IMR-90 (cell line): ENCODE measurements around the gene QSOX2. TPM values are rescaled to one million over a fixed set of nuclear protein-coding genes. Genes with fewer than 3 reads are reported as not detected.

Experiments
- ATAC-seq: fragments of 200-7000 bp; cut with Tn5 transposase; 2 replicates; pipeline ENCODE4 v1.9.1; 2020; ENCODE audit warnings: low read depth, mild to moderate bottlenecking, moderate library complexity
- BruUV-seq: library from RNA; stranded (reverse); fragments of 400-500 nt; replicated peaks from 2 replicates; lab custom pipeline; 2021; lab: Mats Ljungman, UMichigan
- CTCF ChIA-PET: fragments of 300-600 bp; formaldehyde crosslinking; extraction: SDS; loops from one replicate; lab custom pipeline; 2021; ENCODE audit warnings: antibody characterized with exemption; lab: Yijun Ruan, JAX
- POLR2A ChIA-PET: fragments of 300-600 bp; sonication (Branson Sonifier 250); formaldehyde crosslinking; loops from one replicate; lab custom pipeline; 2022; ENCODE audit warnings: antibody characterized with exemption; ENCODE audit not compliant: unreplicated experiment; lab: Charles Lee
- DNase-seq: peaks from one replicate; pipeline ENCODE4 v3.0.0; 2013
- H2AFZ ChIP-seq: replicated peaks from 2 replicates; pipeline ENCODE3; 2013; ENCODE audit warnings: low read length, mild to moderate bottlenecking; ENCODE audit not compliant: poor library complexity
- H2AK5ac ChIP-seq: 2 replicates; pipeline ENCODE4 v1.6.1; 2013; ENCODE audit warnings: low read depth, low read length, inconsistent platforms
- H2AK9ac ChIP-seq: replicated peaks from 2 replicates; pipeline ENCODE3; 2013; ENCODE audit warnings: mild to moderate bottlenecking, low read depth, low read length, moderate library complexity; ENCODE audit not compliant: poor library complexity
- H2BK120ac ChIP-seq: 2 replicates; pipeline ENCODE4 v1.6.1; 2013; ENCODE audit warnings: low read depth, low read length, inconsistent platforms
- H2BK15ac ChIP-seq: 3 replicates; pipeline ENCODE4 v1.6.1; 2013; ENCODE audit warnings: low read depth, low read length, inconsistent platforms
- H2BK20ac ChIP-seq: 2 replicates; pipeline ENCODE4 v1.6.1; 2013; ENCODE audit warnings: low read depth, mild to moderate bottlenecking, inconsistent platforms, low read length, moderate library complexity
- H2BK5ac ChIP-seq: 2 replicates; pipeline ENCODE4 v1.6.1; 2013; ENCODE audit warnings: mild to moderate bottlenecking, low read depth, low read length, inconsistent platforms; ENCODE audit not compliant: poor library complexity, severe bottlenecking
- H3K14ac ChIP-seq: replicated peaks from 2 replicates; pipeline ENCODE4 v1.6.1; 2013; ENCODE audit warnings: low read depth, low read length, inconsistent platforms
- H3K18ac ChIP-seq: 2 replicates; pipeline ENCODE4 v1.6.1; 2013; ENCODE audit warnings: low read depth, low read length, control low read depth
- H3K23ac ChIP-seq: 2 replicates; pipeline ENCODE4 v1.6.1; 2013; ENCODE audit warnings: low read depth, low read length, inconsistent platforms
- H3K27ac ChIP-seq: 2 replicates; pipeline ENCODE4 v1.5.1; 2013; ENCODE audit warnings: mild to moderate bottlenecking, control low read depth, low read length; ENCODE audit not compliant: insufficient read depth
- H3K27me3 ChIP-seq: 2 replicates; pipeline ENCODE4 v1.6.1; 2013; ENCODE audit warnings: low read length; ENCODE audit not compliant: control insufficient read depth, insufficient read depth
- H3K36me3 ChIP-seq: 2 replicates; pipeline ENCODE4 v1.6.1; 2013; ENCODE audit warnings: low read length, mixed read lengths; ENCODE audit not compliant: control insufficient read depth, insufficient read depth
- H3K4ac ChIP-seq: 2 replicates; pipeline ENCODE4 v1.6.1; 2013; ENCODE audit warnings: low read depth, low read length, inconsistent platforms
- H3K4me1 ChIP-seq: 2 replicates; pipeline ENCODE4 v1.6.1; 2013; ENCODE audit warnings: low read length, mixed read lengths; ENCODE audit not compliant: control insufficient read depth, insufficient read depth
- H3K4me2 ChIP-seq: 2 replicates; pipeline ENCODE4 v1.6.1; 2013; ENCODE audit warnings: low read depth, mild to moderate bottlenecking, control low read depth, low read length, moderate library complexity
- H3K4me3 ChIP-seq: 2 replicates; pipeline ENCODE4 v1.5.1; 2013; ENCODE audit warnings: low read depth, mild to moderate bottlenecking, control low read depth, low read length, moderate library complexity; ENCODE audit not compliant: insufficient read depth
- H3K56ac ChIP-seq: 2 replicates; pipeline ENCODE4 v1.6.1; 2013; ENCODE audit warnings: low read length, inconsistent platforms; ENCODE audit not compliant: insufficient read depth; ENCODE audit errors: extremely low read depth
- H3K79me1 ChIP-seq, 2 experiments: 2 replicates each; pipeline ENCODE4 v1.6.1; 2013; ENCODE audit warnings: low read length in 2 of 2, inconsistent platforms in 1 of 2, low read depth in 1 of 2
- H3K9ac ChIP-seq: 2 replicates; pipeline ENCODE4 v1.6.1; 2013; ENCODE audit warnings: low read depth, low read length, control low read depth
- H3K9me1 ChIP-seq: 2 replicates; pipeline ENCODE4 v1.6.1; 2013; ENCODE audit warnings: low read length, inconsistent platforms; ENCODE audit not compliant: insufficient read depth
- H3K9me3 ChIP-seq: 2 replicates; pipeline ENCODE4 v1.6.1; 2013; ENCODE audit warnings: low read length; ENCODE audit not compliant: control insufficient read depth, insufficient read depth
- H4K20me1 ChIP-seq: 2 replicates; pipeline ENCODE4 v1.6.1; 2013; ENCODE audit warnings: low read length, inconsistent platforms; ENCODE audit not compliant: insufficient read depth
- H4K5ac ChIP-seq: 2 replicates; pipeline ENCODE4 v1.6.1; 2013; ENCODE audit warnings: mild to moderate bottlenecking, low read depth, low read length, control low read depth
- H4K8ac ChIP-seq, 2 experiments: 2 replicates each; pipeline ENCODE4 v1.6.1; 2013; ENCODE audit warnings: low read depth in 2 of 2, low read length in 2 of 2, control low read depth in 1 of 2, inconsistent platforms in 1 of 2
- H4K91ac ChIP-seq: 2 replicates; pipeline ENCODE4 v1.6.1; 2013; ENCODE audit warnings: low read depth, low read length, inconsistent platforms; ENCODE audit not compliant: insufficient read depth
- BHLHE40 ChIP-seq: fragments of 150-350 bp; IDR thresholded peaks from 2 replicates; pipeline ENCODE4 v1.6.1; 2016; ENCODE audit warnings: mild to moderate bottlenecking, low read depth, low read length
- FOS ChIP-seq: fragments of 150-350 bp; IDR thresholded peaks from 2 replicates; pipeline ENCODE4 v1.6.1; 2016; ENCODE audit warnings: low read depth, low read length
- MAFK ChIP-seq: IDR thresholded peaks from 2 replicates; pipeline ENCODE4 v1.6.1; 2012; ENCODE audit warnings: low read depth, low read length, improper control_type of control experiment
- MAZ ChIP-seq: IDR thresholded peaks from 2 replicates; pipeline ENCODE4 v1.6.1; 2012; ENCODE audit warnings: low read depth, mild to moderate bottlenecking, low read length, improper control_type of control experiment, moderate library complexity, borderline replicate concordance
- MXI1 ChIP-seq: IDR thresholded peaks from 2 replicates; pipeline ENCODE4 v1.6.1; 2012; ENCODE audit warnings: low read depth, mild to moderate bottlenecking, low read length, moderate library complexity, borderline replicate concordance
- NFE2L2 ChIP-seq: fragments of 150-350 bp; IDR thresholded peaks from 2 replicates; pipeline ENCODE4 v1.6.1; 2016; ENCODE audit warnings: low read depth, mild to moderate bottlenecking, low read length
- POLR2A ChIP-seq: IDR thresholded peaks from 2 replicates; pipeline ENCODE4 v1.6.1; 2012; ENCODE audit warnings: mild to moderate bottlenecking, low read depth, low read length
- RCOR1 ChIP-seq: IDR thresholded peaks from 2 replicates; pipeline ENCODE4 v1.6.1; 2012; ENCODE audit warnings: mild to moderate bottlenecking, low read length, improper control_type of control experiment; ENCODE audit not compliant: insufficient replicate concordance
- RFX5 ChIP-seq: IDR thresholded peaks from 2 replicates; pipeline ENCODE4 v1.8.0; 2012; ENCODE audit warnings: low read depth, mild to moderate bottlenecking, low read length, moderate library complexity
- SMC3 ChIP-seq: fragments of 150-350 bp; IDR thresholded peaks from 2 replicates; pipeline ENCODE4 v1.6.1; 2016; ENCODE audit warnings: low read depth, mild to moderate bottlenecking, antibody characterized with exemption, low read length, moderate library complexity
- WGBS, 2 experiments: methylation state at CpG; one replicate each; pipeline versions ENCODE4 v1.1.5 to v1.1.7; 2013; ENCODE audit warnings: missing lambda C conversion rate in 2 of 2; ENCODE audit not compliant: insufficient read length in 1 of 2; ENCODE audit errors: extremely low coverage in 2 of 2; 5-methylcytosine and 5-hydroxymethylcytosine counted together
- dilution Hi-C: fragments of 300-500 bp; cut with HindIII; formaldehyde crosslinking; loops from one replicate; pipeline ENCODE4 v1.14.3; 2018; ENCODE audit warnings: low sequenced_read_pairs; ENCODE audit not compliant: unreplicated experiment
- in situ Hi-C: fragments of 300-500 bp; cut with MboI; formaldehyde crosslinking; loops from 3 replicates; pipeline ENCODE4 v1.14.3; 2019; ENCODE audit warnings: low sequenced_read_pairs, inconsistent platforms, mixed read lengths
- intact Hi-C: fragments of 100-400 bp; cut with micrococcal nuclease; formaldehyde crosslinking; loops from 2 replicates; pipeline ENCODE4 v1.10.0; 2022
- polyA plus RNA-seq, 3 experiments: library from polyadenylated mRNA; depleted of rRNA; stranded (reverse); fragments of >200 nt; gene quantifications; 2 replicates each; pipeline ENCODE4 v1.2.3, GENCODE V29; 2012; ENCODE audit warnings: low replicate concordance in 1 of 3
- total RNA-seq: library from RNA; depleted of rRNA; stranded (reverse); fragments of >200 nt; gene quantifications from 2 replicates; pipeline ENCODE4 v1.2.3, GENCODE V29; 2012
- TF ChIP-seq, protein P1 (sequence below): fragments of 150-350 bp; IDR thresholded peaks from 2 replicates; pipeline ENCODE4 v1.6.1; 2017; ENCODE audit warnings: mild to moderate bottlenecking, antibody characterized with exemption, low read length, low read depth
- TF ChIP-seq, protein P2 (sequence below): conservative IDR thresholded peaks from 2 replicates; pipeline ENCODE4 v1.5.1; 2012; ENCODE audit warnings: mild to moderate bottlenecking, low read depth, low read length, improper control_type of control experiment

The QSOX2 gene
- total and polyA plus RNA-seq, 2 of the 4 experiments (the other 2 are of a cell fraction): 5.9 to 12.9 TPM

DNA sequence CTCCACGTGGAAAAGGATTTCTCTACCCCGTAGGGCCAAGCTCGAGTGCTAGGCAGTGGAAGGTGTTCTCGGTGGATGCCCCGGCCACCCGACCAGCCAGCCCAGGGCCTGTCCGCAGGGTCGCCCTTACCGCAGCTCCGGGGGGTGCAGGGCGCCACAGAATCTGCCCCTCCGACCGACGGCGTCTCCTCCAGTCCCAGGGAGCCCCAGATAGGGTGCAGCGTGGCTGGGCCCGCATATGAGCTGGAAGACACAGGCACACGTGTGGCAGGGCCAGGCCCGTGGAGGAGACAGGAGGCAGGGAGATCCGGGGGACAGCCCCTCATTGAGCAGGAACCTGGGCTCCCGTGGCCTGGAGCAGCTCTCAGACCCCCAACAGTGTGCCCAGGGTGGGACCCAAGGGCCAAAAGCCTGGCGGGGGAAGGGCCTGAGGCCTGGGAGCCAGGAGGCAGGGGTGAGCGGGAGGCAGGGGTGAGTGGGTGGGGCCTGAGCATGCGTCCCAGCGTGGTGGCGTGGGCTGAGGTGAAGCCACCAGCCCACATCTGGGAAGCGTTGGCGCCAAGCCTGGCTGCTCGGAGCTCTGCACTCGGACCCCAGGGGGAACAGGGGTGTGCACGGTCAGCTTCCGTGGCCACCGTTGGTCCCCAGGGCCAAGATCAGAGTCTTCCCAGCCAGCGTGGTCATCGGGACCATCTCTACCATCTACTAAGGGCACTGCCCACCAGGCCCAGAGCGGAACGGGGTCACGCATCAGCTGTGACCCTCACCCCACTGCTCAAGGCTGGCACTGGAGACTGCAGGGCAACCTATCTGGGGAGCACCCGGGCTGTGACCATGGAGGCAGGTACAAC lies 36.0 kb upstream of the QSOX2 start:
- H2BK15ac ChIP-seq: no peak overlapping the region
- H3K4ac ChIP-seq: no peak overlapping the region
- H2AK5ac ChIP-seq: no peak overlapping the region
- ATAC-seq (no peak), DNase-seq (no peak)
- no peak overlapping the region for H3K4me2 ChIP-seq
- intact Hi-C loops (no loop called here), dilution Hi-C loops (no loop called here), in situ Hi-C loops (no loop called here)
- no peak overlapping the region for H3K56ac ChIP-seq
- TF ChIP-seq RCOR1: no peak
- TF ChIP-seq FOS: no peak
- TF ChIP-seq, protein P1, sequence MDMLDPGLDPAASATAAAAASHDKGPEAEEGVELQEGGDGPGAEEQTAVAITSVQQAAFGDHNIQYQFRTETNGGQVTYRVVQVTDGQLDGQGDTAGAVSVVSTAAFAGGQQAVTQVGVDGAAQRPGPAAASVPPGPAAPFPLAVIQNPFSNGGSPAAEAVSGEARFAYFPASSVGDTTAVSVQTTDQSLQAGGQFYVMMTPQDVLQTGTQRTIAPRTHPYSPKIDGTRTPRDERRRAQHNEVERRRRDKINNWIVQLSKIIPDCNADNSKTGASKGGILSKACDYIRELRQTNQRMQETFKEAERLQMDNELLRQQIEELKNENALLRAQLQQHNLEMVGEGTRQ: no peak
- no peak for TF ChIP-seq RFX5
- no peak for TF ChIP-seq MAZ
- no peak for TF ChIP-seq MXI1
- no peak for TF ChIP-seq POLR2A
- TF ChIP-seq, protein P2, sequence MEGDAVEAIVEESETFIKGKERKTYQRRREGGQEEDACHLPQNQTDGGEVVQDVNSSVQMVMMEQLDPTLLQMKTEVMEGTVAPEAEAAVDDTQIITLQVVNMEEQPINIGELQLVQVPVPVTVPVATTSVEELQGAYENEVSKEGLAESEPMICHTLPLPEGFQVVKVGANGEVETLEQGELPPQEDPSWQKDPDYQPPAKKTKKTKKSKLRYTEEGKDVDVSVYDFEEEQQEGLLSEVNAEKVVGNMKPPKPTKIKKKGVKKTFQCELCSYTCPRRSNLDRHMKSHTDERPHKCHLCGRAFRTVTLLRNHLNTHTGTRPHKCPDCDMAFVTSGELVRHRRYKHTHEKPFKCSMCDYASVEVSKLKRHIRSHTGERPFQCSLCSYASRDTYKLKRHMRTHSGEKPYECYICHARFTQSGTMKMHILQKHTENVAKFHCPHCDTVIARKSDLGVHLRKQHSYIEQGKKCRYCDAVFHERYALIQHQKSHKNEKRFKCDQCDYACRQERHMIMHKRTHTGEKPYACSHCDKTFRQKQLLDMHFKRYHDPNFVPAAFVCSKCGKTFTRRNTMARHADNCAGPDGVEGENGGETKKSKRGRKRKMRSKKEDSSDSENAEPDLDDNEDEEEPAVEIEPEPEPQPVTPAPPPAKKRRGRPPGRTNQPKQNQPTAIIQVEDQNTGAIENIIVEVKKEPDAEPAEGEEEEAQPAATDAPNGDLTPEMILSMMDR: no peak
- TF ChIP-seq NFE2L2: no peak
- TF ChIP-seq BHLHE40: no peak
- TF ChIP-seq MAFK: no peak
- TF ChIP-seq SMC3: no peak
- no peak overlapping the region for H3K18ac ChIP-seq
- no peak overlapping the region for H3K14ac ChIP-seq
- H3K23ac ChIP-seq: no peak overlapping the region
- H4K5ac ChIP-seq: no peak overlapping the region
- H3K36me3 ChIP-seq: no peaks in the 10 kb centered on the region
- no peaks in the 10 kb centered on the region; the same call in 1 of the 2 replicates for H4K20me1 ChIP-seq
- H3K9me1 ChIP-seq: no peaks in the 10 kb centered on the region
- H2AFZ ChIP-seq: no peak overlapping the region
- no peaks in the 10 kb centered on the region for H3K79me1 ChIP-seq
- H3K27me3 ChIP-seq: peaks cover 22% of the 10 kb centered on the region
- H2BK120ac ChIP-seq: no peak overlapping the region
- H3K4me1 ChIP-seq: no peaks in the 10 kb centered on the region
- H2AK9ac ChIP-seq: no peak overlapping the region
- 75% methylated on average over 26 of the region's 39 CpGs; no CpG with 5 or more reads in 1 of the 2 experiments for WGBS, 2 experiments
- no peak overlapping the region for H3K9ac ChIP-seq
- no peak overlapping the region for H4K91ac ChIP-seq
- CTCF ChIA-PET: no interaction called here
- H3K9me3 ChIP-seq: peaks cover 4% of the 10 kb centered on the region
- no peak overlapping the region for H3K27ac ChIP-seq
- H2BK5ac ChIP-seq: no peak overlapping the region
- no peak overlapping the region for H2BK20ac ChIP-seq
- POLR2A ChIA-PET: no interaction called here
- H3K4me3 ChIP-seq: no peak overlapping the region
- no peak overlapping the region for H4K8ac ChIP-seq
- BruUV-seq: no TSS peak
